Right ventricle myocardium superior (tissue), 1 donor: ENCODE measurements around the gene RUNX1. TPM values are rescaled to one million over a fixed set of nuclear protein-coding genes. Genes with fewer than 3 reads are reported as not detected.
"Not testable (repeated sequence)": the region's sequence is repeated elsewhere in the genome, so short reads cannot be mapped to it uniquely, and the experiment has no call there.

Source experiments
- ATAC-seq: fragments of 200-7000 bp; cut with Tn5 transposase; one replicate; pipeline ENCODE4 v1.9.1; 2020; ENCODE audit warnings: mild to moderate bottlenecking; ENCODE audit not compliant: poor library complexity
- DNase-seq: peaks from one replicate; pipeline ENCODE4 v3.0.0-alpha.2; 2020
- intact Hi-C: fragments of 100-400 bp; cut with DNase I; formaldehyde crosslinking; loops from one replicate; pipeline ENCODE4 v1.11.2; 2022
- total RNA-seq: library from RNA; stranded (reverse); fragmentation: NEBNext Ultra II Directional; extraction: Animal tissue kit (Norgen Biotek cat#: 25700); gene quantifications from one replicate; pipeline ENCODE4 v1.2.1, GENCODE V29; 2021
- donor health status: DM: no; HTN: yes; CAD: no; lungs with severe emphysema.

Gene RUNX1
- total RNA-seq, 1 donor from 2014 or later, result 1.5 TPM

DNA sequence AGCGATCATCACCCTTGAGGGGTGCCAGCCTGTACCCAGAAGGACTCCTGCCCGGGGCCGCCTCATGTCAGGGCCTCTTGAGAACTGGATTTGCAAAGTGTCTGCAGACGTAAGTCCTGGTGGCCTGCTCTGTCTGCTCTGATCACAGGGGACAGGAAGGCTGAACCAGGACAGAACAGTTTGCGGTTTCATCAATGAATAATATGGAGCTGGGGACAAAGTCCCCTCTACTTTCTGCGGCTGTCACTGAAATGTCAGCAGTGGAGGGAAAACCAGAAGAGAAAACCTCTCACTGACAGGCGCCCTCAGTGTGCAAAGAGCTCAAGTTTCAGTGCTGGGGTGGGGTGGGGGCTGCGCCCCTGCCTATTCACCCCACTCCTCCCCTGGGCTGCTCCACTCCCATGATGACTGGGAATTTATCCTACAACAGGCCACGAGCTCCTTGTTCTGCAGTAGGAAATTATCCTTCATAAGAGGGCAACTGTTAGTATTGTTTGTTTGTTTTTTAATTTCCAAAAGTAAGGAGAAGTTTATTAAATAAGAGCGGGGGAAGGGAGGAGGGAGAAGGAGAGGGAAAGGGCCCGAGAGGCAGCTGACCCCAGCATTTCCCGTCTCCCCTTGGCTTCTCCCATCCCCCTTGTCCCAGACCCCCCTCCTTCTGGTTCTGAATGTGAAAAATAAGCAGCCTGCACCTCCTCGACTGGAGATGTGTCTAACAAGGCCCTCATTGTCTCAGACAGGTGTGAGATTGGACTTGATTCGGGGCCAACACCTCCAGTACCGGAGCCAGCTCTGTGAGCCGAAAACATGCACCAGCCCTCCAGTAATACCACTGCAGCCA, 231.1 kb downstream of the RUNX1 start:
- intact Hi-C loops, result no loop called here

GRCh38 chr21:34815831-34816705, 233.0 kb downstream of the RUNX1 start:
- DNase-seq (no peak), ATAC-seq (no peak)
- intact Hi-C loops, result no loop called here

More for the DNA sequence above, 231.1 kb downstream of the RUNX1 start:
- no peak for DNase-seq
- no peak for ATAC-seq

DNA sequence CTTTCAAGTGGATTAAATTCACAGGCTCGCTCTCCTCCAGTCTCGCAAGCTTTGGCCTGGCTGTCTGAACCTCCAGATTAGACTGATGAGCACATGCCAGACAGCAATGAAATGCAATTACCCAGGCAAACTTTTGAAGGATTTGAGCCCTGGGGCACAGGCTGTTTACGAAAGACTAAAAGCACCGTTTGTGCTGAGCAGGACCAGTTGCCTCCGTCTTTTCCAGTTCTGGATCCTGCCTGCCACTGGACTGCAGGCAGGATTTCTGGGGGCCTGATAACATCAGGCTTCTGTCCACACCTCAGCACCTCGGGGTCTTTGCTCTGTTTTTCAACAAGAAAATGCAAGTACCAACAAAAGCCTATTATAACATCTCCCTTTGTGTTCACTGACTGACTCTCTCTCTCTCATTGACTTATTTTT, 234.6 kb downstream of the RUNX1 start:
- ATAC-seq (no peak), DNase-seq (no peak)
- intact Hi-C loops, result no loop called here

- intact Hi-C loops, result no loop called here
- DNase-seq (no peak), ATAC-seq (no peak)
Measured at GRCh38 chr21:34813266-34813894, 235.7 kb downstream of the RUNX1 start.

DNA sequence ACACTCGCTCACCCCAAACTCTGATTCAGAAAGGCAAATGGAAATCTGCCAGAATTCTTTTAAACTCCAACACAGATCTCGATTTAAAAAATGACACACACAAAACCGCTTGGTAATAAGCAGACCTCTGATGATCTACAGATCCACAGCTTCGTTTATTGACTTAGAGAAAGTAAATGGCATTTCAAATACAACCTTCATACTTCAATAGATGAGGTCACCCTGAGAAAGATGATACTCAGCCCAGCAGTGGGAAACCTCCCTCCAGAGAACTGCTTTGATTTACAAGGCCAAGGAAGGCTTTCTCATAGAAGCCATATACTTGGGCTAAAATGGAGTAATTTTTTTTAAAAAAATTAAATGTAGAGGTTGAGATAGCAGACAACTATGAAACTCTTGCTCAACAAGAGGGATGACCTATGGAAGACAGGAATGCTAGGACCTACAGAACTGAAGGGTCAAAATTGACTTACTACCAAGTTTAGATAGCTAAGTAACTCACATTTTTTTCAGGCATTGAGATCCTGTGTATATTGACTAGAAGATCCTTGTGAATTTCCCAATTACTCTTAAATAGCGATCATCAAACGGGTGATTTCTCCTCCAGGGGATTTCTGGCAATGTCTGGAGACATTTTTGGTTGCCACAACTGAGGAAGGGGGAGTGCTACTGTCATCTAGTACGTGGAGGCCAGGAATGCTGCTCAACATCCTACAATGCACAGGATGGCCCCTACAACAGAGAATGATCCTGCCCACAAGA, 236.4 kb downstream of the RUNX1 start:
- ATAC-seq (no peak), DNase-seq (no peak)
- intact Hi-C loops, result no loop called here

DNA sequence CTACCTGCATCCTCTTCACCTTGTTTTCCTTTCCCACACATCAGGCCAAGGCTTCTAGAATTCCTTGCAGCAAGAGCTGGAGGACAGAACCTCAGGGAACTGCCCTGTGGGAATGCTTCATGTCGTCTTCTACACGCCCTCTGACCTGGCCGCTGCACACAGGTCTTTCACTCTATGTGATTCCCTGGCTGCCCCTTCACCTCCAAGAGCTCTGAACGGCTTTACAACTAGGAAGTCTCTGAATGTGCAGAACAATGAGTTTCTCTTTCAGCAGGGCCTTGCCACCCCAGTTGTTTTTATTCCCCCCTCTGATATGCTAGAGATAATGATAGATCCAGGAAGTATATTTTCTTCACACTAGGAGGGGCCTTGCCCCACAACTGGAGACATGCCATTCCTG, 237.7 kb downstream of the RUNX1 start:
- DNase-seq, result no peak
- no peak for ATAC-seq
- intact Hi-C loops, result no loop called here

DNA sequence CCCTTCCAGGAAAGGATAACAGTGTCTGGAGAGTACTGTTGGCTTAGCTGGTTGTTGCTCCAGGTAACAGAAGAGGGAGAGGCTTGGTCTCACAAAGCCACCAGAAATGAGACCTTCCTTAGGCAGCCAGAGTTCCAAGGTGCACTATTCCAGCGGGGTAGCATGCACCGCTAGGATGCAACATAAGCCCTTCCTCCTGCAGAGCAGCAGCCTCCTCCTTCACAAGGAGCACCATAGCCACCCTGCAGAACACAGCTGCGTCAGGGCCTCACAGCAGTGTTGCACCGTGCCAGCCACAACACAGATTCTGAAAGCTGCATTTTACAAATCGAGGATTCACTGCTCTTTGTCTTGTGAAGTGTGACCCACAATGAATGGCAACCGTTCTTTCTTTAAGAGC, 238.3 kb downstream of the RUNX1 start:
- ATAC-seq (no peak), DNase-seq (no peak)
- intact Hi-C loops, result no loop called here

DNA sequence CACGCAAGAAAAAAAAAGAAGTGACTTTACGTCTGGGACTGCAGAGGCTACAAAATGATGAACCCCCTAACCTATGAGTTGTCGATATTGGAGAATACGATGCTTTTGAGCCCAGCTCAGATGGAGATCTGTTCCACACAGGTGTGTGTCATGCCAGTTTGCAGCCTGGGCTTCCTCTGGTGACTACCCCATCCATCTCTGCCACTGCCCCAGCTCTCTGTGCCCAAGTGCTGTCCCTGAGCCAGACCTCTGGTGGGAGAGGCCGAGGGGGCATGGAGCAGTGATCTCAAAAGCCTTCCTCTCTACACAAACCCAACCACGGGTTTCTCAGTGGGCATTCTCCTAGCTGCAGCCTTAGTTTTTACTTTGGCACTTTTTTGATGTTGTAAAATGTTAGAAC, 239.3 kb downstream of the RUNX1 start:
- intact Hi-C loops, result no loop called here
- ATAC-seq, result no peak
- no peak for DNase-seq

- no peak for ATAC-seq
Measured at GRCh38 chr21:34808569-34809204, 240.4 kb downstream of the RUNX1 start.

GRCh38 chr21:34807881-34808568, 241.1 kb downstream of the RUNX1 start:
- intact Hi-C loops, result no loop called here
- DNase-seq (no peak), ATAC-seq (no peak)

More at GRCh38 chr21:34808569-34809204, 240.4 kb downstream of the RUNX1 start:
- no peak for DNase-seq
- intact Hi-C loops, result no loop called here

DNA sequence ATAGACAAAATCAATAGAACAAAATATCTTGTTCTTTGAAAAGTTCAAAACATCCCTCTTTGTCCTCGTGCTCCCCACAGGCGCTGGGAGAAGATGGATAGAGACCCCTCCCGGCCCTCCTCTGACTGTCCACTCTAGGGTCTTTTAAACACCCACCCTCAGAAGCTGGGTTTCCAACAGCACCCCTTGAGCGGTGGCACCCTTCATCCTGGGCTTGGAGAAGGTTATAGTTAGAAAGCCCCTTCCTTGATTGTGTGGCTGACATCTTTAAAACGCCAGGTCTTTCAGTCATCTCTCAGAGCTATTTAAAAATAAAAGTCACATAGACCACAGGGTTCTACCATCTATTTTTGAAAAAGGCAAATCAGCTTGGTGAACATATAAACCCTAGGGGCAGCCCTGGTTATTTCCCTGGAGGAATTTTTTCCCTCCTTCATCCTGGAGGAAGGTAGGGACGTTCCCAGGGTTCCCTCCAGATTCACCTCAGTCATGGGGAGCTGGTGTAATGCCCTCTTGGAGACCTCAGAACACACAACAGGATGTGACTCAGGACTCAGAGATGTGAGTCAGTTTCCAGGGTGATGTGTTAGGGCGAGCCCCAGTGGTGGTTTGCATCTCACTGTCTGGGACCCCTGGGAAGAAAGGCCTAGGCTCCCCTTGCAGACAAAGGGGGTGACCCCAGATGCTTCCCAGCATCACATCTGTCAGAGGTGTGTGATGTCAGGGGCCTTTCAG, 241.8 kb downstream of the RUNX1 start:
- intact Hi-C loops, result no loop called here
- no peak for DNase-seq
- no peak for ATAC-seq

DNA sequence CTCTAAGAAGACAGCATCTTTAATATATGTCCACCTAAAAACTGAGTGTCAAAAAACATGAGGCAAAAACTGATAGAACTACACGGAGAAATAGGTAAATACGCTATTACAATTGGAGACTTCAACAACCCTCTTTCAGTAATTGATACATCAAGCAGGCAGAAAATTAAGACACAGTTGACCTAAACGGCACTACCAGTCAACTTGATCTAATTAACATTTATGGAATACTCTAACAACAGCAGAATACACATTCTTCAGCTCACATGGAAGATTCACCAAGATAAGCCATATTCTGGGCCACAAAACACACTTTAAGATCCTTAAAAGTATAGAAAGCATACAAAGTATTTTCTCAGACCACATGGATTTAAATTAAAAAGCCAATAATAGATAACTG, 242.7 kb downstream of the RUNX1 start:
- ATAC-seq (no peak), DNase-seq (no peak)
- intact Hi-C loops, result no loop called here

- DNase-seq, result no peak
- ATAC-seq, result no peak
- intact Hi-C loops, result no loop called here
Measured at GRCh38 chr21:34805157-34805556, 243.9 kb downstream of the RUNX1 start.

DNA sequence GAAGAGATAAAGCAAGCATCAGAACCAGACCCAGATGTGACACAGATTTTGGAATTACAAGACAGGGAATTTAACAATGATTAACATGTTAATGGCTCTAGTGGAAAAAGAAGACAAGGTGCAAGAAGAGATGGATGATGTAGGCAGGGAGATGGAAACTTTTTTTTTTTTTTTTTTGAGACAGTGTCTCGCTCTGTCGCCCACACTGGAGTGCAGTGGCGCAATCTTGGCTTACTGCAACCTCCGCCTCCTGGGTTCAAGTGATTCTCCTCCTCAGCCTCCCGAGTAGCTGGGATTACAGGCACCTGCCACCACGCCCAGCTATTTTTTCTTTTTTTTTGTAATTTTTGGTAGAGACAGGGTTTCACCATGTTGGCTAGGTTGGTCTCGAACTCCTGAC, 244.5 kb downstream of the RUNX1 start:
- ATAC-seq, DNase-seq, intact Hi-C loops: not testable (repeated sequence)

DNA sequence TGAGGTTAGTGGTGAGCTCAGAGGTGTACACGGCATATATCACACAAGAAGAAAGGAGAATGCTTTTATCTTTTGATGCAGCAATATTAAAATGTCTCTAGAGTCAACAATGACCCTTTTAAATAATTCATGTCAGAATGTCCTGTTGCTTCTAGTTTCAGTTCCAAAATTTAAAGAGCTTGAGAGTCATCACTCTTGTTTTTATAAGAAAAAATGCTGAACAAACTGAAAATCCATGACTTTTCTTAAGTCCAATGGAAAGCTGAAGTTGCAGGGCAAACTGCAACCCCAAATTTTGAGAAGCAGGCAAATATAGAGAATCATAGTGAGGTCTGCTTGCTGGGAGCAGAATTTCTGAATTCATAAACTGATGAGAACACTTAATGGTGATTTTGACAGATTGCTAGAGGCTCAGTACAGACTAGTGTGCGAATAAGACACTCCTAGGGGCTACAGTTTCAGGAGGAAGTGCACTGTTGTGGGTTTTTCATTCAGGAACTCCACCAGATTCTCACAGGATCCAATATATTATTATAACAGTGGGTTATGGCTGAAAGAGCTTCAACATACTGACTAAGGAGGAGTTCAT, 245.2 kb downstream of the RUNX1 start:
- ATAC-seq (no peak), DNase-seq (no peak)
- intact Hi-C loops, result no loop called here

DNA sequence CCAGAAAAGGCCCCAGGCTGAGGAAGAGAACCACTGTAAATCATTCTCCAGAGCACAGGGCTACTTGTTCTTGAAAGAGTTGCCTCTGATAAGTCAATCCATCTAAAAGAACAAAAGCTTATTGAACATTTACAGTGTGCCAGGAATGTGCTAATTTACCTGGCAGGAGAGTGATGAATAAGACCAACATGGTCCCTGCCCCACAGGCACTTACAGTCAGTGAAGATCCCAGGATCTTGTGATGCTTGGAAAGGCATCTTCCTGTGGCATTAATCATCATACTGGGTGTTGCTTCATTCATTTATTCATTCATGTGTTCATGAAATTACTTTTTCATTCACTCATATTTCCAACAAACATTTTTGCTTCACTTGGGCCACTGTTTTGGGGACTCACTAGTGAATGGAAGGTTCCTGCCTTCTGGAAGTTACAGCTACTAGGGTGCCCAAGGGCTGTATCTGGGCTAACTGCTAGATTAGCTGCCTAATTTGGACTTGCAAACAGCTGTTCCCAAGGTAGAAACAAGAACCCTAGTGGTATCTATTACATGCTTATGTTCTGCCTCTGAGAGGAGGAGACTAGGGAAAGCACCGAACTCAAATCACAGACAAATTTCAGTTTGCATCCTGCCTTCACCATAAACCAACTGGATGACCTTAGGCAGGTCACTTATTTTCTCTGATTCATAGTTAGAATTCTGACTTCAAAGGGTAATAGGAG, 246.8 kb downstream of the RUNX1 start:
- ATAC-seq, result no peak
- no peak for DNase-seq
- intact Hi-C loops, result no loop called here
